ENCODE data around the gene GPR37L1. TPM values are rescaled to one million over a fixed set of nuclear protein-coding genes. Genes with fewer than 3 reads are reported as not detected.
A peak's percentile ranks its signal among the peaks of the same experiment; 100 is the strongest.

Gene GPR37L1
- total RNA-seq, 2 experiments from 2014 or later: not detected

DNA sequence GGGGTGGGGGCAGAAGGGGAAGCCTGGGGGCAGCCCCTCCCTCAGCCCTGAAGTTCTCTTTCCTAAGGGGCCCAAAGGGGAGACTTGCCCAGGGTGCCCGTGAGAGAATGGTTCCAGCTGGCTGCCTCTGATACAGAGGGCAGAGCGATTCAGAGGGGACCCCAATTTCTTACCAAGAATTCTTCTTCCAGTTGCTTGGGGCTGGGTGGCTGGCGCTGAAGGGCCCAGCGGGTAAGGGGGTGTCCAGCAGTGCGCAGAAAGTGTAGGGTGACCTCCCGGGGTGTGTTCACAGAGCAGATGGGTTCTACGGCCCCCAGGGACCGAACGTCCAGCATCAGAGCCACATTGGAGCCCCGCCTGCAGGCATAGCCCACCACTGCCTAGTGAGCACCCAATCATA is 35.2 kb downstream of the GPR37L1 start:
- Mint-ChIP-seq H3K36me3 (ENCODE audit: low read depth) (peaks cover 68% of the 10 kb centered on the region), H3K9me3 (no peaks in the 10 kb centered on the region), H3K4me1 (ENCODE audit: low read depth) (peaks cover 75% of the 10 kb centered on the region), H3K27ac (peak overlapping the region; percentile 99), H3K4me3 (peak overlapping the region; percentile 48), H3K27me3 (no peaks in the 10 kb centered on the region)
- TF ChIP-seq, protein P1, sequence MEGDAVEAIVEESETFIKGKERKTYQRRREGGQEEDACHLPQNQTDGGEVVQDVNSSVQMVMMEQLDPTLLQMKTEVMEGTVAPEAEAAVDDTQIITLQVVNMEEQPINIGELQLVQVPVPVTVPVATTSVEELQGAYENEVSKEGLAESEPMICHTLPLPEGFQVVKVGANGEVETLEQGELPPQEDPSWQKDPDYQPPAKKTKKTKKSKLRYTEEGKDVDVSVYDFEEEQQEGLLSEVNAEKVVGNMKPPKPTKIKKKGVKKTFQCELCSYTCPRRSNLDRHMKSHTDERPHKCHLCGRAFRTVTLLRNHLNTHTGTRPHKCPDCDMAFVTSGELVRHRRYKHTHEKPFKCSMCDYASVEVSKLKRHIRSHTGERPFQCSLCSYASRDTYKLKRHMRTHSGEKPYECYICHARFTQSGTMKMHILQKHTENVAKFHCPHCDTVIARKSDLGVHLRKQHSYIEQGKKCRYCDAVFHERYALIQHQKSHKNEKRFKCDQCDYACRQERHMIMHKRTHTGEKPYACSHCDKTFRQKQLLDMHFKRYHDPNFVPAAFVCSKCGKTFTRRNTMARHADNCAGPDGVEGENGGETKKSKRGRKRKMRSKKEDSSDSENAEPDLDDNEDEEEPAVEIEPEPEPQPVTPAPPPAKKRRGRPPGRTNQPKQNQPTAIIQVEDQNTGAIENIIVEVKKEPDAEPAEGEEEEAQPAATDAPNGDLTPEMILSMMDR (IDR thresholded peaks at IDR 0.05): no peak
- no peak for ATAC-seq (ENCODE audit: poor library complexity)
- H3K4me1 ChIP-seq (ENCODE audit: insufficient read depth, low read length): peaks cover 96% of the 10 kb centered on the region
- H3K27me3 ChIP-seq (ENCODE audit: control insufficient read depth in 1 of 2, insufficient read depth in 2 of 2, low read length in 2 of 2): no peaks in the 10 kb centered on the region
- POLR2A ChIA-PET: no interaction called here
- CTCF ChIA-PET: no interaction called here
- H3K4me3 ChIP-seq (ENCODE audit: low read length): no peak overlapping the region
- H3K9me3 ChIP-seq (ENCODE audit: control insufficient read depth in 1 of 2, insufficient read depth in 1 of 2, low read length in 2 of 2): no peaks in the 10 kb centered on the region
- peak overlapping the region; percentile 17 to 97 for H3K27ac ChIP-seq (ENCODE audit: low read depth in 1 of 2, low read length in 2 of 2)
- peaks cover 54% of the 10 kb centered on the region for H3K36me3 ChIP-seq (ENCODE audit: insufficient read depth, low read length)
- DNase-seq: no peak
- intact Hi-C loops (cut with DNase I, micrococcal nuclease): no loop called here

DNA sequence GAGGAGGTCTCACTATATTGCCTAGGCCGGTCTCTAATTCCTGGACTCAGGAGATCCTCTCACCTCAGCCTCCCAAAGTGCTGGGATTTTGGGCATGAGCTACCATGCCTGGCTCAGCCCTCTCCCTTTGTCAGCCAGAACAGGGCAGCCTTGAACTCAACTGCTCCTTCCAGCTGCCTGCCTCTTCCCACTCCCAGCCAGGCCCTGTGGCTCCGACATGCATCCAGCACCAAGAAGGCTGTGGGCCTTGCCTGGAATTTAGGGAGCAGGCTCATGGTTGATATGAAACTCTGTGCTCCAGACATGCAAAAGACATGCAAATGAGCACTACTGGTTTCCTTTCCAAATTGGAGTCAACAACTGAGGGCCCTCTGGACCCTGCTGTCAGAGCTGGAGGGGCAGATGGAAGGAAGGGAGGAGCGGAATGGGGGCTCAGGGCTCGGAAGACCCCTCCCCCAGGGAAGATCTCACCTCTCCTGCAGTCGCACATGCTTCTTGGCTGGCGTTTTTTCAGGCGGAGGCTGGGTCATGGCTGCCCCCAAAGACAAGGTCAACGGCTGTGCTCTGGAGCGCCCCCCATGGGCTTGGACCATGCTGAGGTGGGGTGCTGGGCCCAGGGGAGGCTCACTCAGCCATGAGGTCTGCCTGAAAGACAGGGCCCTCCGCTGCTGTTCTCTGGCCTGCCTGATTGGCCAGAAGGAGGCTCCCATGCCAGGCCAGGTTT is 36.3 kb downstream of the GPR37L1 start:
- peak overlapping the region; percentile 99 for H3K4me3 Mint-ChIP-seq
- no peaks in the 10 kb centered on the region for H3K9me3 Mint-ChIP-seq
- peak overlapping the region; percentile 94 to 97 for H3K27ac ChIP-seq (ENCODE audit: low read depth in 1 of 2, low read length in 2 of 2)
- peaks cover 44% of the 10 kb centered on the region for H3K36me3 ChIP-seq (ENCODE audit: insufficient read depth, low read length)
- H3K4me1 Mint-ChIP-seq (ENCODE audit: low read depth): peaks cover 85% of the 10 kb centered on the region
- H3K27me3 ChIP-seq (ENCODE audit: control insufficient read depth in 1 of 2, insufficient read depth in 2 of 2, low read length in 2 of 2): no peaks in the 10 kb centered on the region
- DNase-seq (peak in 4 of 14 experiments; percentile 21 to 41 (median 24)), ATAC-seq (ENCODE audit: poor library complexity) (no peak)
- peak overlapping the region; percentile 99 for H3K27ac Mint-ChIP-seq
- no peaks in the 10 kb centered on the region for H3K27me3 Mint-ChIP-seq
- TF ChIP-seq, protein P1 (IDR thresholded peaks at IDR 0.05): no peak
- peaks cover 59% of the 10 kb centered on the region for H3K36me3 Mint-ChIP-seq (ENCODE audit: low read depth)
- ChIA-PET POLR2A (interaction anchor here (4.9 kb wide), 1 partner anchor 14 kb away, joined by 66 read pairs; the partner anchor contains the start of gene ARL8A), CTCF (interaction anchor here (1.6 kb wide), 1 partner anchor 13 kb away, joined by 8 read pairs; no protein-coding TSS in a partner anchor)
- intact Hi-C loops (cut with DNase I, micrococcal nuclease): no loop called here
- peaks cover 98% of the 10 kb centered on the region for H3K4me1 ChIP-seq (ENCODE audit: insufficient read depth, low read length)
- no peaks in the 10 kb centered on the region for H3K9me3 ChIP-seq (ENCODE audit: control insufficient read depth in 1 of 2, insufficient read depth in 1 of 2, low read length in 2 of 2)
- peak overlapping the region; percentile 89 for H3K4me3 ChIP-seq (ENCODE audit: low read length)

DNA sequence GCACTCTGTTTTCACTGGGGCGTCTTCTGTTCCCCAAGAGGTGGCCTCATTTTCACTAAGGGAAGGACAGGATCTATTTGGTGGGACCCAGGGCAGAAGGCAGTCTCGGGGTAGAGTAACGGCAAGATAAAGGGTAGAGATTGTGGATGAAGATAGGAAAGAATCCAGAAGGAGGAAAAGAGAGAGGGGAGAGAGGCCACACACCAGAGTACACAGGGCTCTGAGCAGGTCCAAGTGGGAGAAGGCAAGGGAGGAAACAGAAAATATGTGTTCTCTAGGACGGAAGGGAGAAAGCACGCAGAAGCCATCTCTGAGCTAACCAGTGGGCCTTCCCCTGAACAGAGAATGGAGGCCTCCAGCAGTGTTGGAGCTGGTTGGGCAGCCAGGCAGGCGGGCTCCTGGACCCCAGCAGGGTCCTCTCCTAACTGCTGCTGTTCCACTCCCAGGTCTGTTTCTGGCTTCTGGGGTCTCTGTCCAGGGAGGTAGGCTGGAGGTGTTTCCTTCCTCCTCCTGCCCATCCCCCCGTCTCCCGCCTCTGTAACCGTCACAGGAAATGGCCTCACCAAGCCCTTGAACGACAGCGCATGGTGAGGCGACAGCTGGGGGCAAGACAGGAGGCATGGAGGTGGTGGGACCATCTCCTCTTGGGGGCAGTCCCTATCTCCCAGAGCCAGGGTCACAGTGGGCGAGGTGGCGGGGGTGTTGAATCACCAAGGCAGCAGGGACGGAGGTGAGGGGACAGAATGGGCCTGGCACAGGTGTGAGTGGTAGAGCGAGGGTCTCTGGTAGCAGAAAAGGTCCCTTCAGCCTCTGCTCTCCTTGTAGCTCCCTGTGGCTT is 37.0 kb downstream of the GPR37L1 start:
- no peaks in the 10 kb centered on the region for H3K27me3 Mint-ChIP-seq
- peaks cover 52% of the 10 kb centered on the region for H3K36me3 Mint-ChIP-seq (ENCODE audit: low read depth)
- POLR2A ChIA-PET: interaction anchor here (1.0 to 4.9 kb wide), 7 partner anchors 8 to 189 kb away, joined by 3 to 66 read pairs (median 5); partner anchors contain the start of genes ARL8A, PPP1R12B and UBE2T
- TF ChIP-seq, protein P1 (IDR thresholded peaks at IDR 0.05): no peak
- H3K4me1 ChIP-seq (ENCODE audit: insufficient read depth, low read length): peaks cover 98% of the 10 kb centered on the region
- H3K4me3 ChIP-seq (ENCODE audit: low read length): peak overlapping the region; percentile 89
- intact Hi-C loops (cut with DNase I, micrococcal nuclease): no loop called here
- H3K27ac Mint-ChIP-seq: peak overlapping the region; percentile 99
- peaks cover 90% of the 10 kb centered on the region for H3K4me1 Mint-ChIP-seq (ENCODE audit: low read depth)
- H3K9me3 ChIP-seq (ENCODE audit: control insufficient read depth in 1 of 2, insufficient read depth in 1 of 2, low read length in 2 of 2): no peaks in the 10 kb centered on the region
- H3K27me3 ChIP-seq (ENCODE audit: control insufficient read depth in 1 of 2, insufficient read depth in 2 of 2, low read length in 2 of 2): no peaks in the 10 kb centered on the region
- DNase-seq: peak in 9 of 14 experiments; percentile 39 to 81 (median 64)
- H3K36me3 ChIP-seq (ENCODE audit: insufficient read depth, low read length): peaks cover 36% of the 10 kb centered on the region
- peak overlapping the region; percentile 99 for H3K4me3 Mint-ChIP-seq
- ATAC-seq (ENCODE audit: poor library complexity): peak; percentile 17
- CTCF ChIA-PET: interaction anchor here (0.9 to 3.2 kb wide), 10 partner anchors 11 to 189 kb away, joined by 3 to 8 read pairs (median 6); partner anchors contain the start of genes ARL8A, LGR6 and PPP1R12B
- peak overlapping the region; percentile 94 to 97 for H3K27ac ChIP-seq (ENCODE audit: low read depth in 1 of 2, low read length in 2 of 2)
- no peaks in the 10 kb centered on the region for H3K9me3 Mint-ChIP-seq
